HL-60 (cell line): ENCODE measurements around the gene SEPTIN12.
A peak's percentile ranks its signal among the peaks of the same experiment; 100 is the strongest.

Source experiments
- DNase-seq, 2 experiments: peaks; one replicate each; pipeline ENCODE4 v3.0.0-alpha.2; 2010 to 2020; ENCODE audit warnings: low read depth in 1 of 2, low spot score in 1 of 2
- H3K27ac ChIP-seq: fragments of 250-450 bp; sonication (Bioruptor Pico); replicated peaks from 2 replicates; pipeline ENCODE4 v1.5.1; 2020; ENCODE audit warnings: mild to moderate bottlenecking, moderate library complexity
- H3K27me3 ChIP-seq: fragments of 250-450 bp; sonication (Bioruptor Pico); 2 replicates; pipeline ENCODE4 v1.5.1; 2021; ENCODE audit warnings: mild to moderate bottlenecking, moderate library complexity; ENCODE audit not compliant: insufficient read depth, poor library complexity, severe bottlenecking
- H3K4me3 ChIP-seq: replicated peaks from 2 replicates; pipeline ENCODE4 v1.5.1; 2011; ENCODE audit warnings: mild to moderate bottlenecking, control low read depth, low read length; ENCODE audit not compliant: insufficient read depth
- GABPA ChIP-seq: IDR thresholded peaks from 2 replicates; pipeline ENCODE4 v1.6.1; 2012; ENCODE audit warnings: low read depth
- POLR2AphosphoS5 ChIP-seq: IDR thresholded peaks from 2 replicates; pipeline ENCODE4 v1.6.1; 2012; ENCODE audit warnings: low read depth
- SPI1 ChIP-seq: IDR thresholded peaks from 2 replicates; pipeline ENCODE4 v1.6.1; 2012; ENCODE audit warnings: low read depth, mild to moderate bottlenecking, borderline replicate concordance
- TF ChIP-seq, protein P1 (sequence below): IDR thresholded peaks from one replicate; pipeline ENCODE4 v1.5.1; 2011; ENCODE audit warnings: low read length, control low read depth, inconsistent platforms; ENCODE audit not compliant: insufficient read depth
- TF ChIP-seq, protein P2 (sequence below): IDR thresholded peaks from 2 replicates; pipeline ENCODE4 v1.6.1; 2012; ENCODE audit warnings: low read depth; ENCODE audit not compliant: insufficient replicate concordance

SEPTIN12 gene

GRCh38 chr16:4733211-4733742 lies 54.9 kb downstream of the SEPTIN12 start:
- TF ChIP-seq SPI1 (no peak), POLR2AphosphoS5 (no peak), GABPA (no peak)
- TF ChIP-seq, protein P1, sequence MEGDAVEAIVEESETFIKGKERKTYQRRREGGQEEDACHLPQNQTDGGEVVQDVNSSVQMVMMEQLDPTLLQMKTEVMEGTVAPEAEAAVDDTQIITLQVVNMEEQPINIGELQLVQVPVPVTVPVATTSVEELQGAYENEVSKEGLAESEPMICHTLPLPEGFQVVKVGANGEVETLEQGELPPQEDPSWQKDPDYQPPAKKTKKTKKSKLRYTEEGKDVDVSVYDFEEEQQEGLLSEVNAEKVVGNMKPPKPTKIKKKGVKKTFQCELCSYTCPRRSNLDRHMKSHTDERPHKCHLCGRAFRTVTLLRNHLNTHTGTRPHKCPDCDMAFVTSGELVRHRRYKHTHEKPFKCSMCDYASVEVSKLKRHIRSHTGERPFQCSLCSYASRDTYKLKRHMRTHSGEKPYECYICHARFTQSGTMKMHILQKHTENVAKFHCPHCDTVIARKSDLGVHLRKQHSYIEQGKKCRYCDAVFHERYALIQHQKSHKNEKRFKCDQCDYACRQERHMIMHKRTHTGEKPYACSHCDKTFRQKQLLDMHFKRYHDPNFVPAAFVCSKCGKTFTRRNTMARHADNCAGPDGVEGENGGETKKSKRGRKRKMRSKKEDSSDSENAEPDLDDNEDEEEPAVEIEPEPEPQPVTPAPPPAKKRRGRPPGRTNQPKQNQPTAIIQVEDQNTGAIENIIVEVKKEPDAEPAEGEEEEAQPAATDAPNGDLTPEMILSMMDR = no peak
- TF ChIP-seq, protein P2, sequence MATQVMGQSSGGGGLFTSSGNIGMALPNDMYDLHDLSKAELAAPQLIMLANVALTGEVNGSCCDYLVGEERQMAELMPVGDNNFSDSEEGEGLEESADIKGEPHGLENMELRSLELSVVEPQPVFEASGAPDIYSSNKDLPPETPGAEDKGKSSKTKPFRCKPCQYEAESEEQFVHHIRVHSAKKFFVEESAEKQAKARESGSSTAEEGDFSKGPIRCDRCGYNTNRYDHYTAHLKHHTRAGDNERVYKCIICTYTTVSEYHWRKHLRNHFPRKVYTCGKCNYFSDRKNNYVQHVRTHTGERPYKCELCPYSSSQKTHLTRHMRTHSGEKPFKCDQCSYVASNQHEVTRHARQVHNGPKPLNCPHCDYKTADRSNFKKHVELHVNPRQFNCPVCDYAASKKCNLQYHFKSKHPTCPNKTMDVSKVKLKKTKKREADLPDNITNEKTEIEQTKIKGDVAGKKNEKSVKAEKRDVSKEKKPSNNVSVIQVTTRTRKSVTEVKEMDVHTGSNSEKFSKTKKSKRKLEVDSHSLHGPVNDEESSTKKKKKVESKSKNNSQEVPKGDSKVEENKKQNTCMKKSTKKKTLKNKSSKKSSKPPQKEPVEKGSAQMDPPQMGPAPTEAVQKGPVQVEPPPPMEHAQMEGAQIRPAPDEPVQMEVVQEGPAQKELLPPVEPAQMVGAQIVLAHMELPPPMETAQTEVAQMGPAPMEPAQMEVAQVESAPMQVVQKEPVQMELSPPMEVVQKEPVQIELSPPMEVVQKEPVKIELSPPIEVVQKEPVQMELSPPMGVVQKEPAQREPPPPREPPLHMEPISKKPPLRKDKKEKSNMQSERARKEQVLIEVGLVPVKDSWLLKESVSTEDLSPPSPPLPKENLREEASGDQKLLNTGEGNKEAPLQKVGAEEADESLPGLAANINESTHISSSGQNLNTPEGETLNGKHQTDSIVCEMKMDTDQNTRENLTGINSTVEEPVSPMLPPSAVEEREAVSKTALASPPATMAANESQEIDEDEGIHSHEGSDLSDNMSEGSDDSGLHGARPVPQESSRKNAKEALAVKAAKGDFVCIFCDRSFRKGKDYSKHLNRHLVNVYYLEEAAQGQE = no peak
- Histone ChIP-seq H3K27me3 (no peaks in the 10 kb centered on the region), H3K27ac (peak overlapping the region; percentile 75; the same call in 1 of the 2 replicates), H3K4me3 (peak overlapping the region; percentile 98)
- no peak for DNase-seq

DNA sequence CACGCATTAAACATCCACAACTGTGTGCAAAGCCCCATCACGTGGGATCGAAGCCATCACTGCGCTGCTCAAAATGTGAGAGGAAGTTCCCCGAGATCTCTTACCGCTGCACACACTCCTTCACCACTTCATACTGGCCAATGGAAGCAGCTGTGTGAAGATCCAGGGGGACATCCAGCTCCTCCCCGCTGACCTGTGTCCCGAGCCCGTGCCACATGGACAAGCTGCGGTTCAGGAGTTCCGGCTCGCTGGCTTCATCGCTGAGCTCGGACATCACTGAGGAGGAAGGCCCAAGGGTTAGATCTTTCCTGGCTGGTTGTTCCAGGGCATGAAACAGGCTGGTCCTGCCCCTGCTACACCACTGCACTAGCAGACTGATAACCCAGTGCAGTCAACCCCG lies 58.3 kb downstream of the SEPTIN12 start:
- Histone ChIP-seq H3K4me3 (no peak overlapping the region), H3K27ac (no peak overlapping the region), H3K27me3 (no peaks in the 10 kb centered on the region)
- no peak for TF ChIP-seq SPI1
- TF ChIP-seq GABPA = no peak
- TF ChIP-seq, protein P1 = no peak
- TF ChIP-seq, protein P2 = no peak
- TF ChIP-seq POLR2AphosphoS5 = no peak
- no peak for DNase-seq

DNA sequence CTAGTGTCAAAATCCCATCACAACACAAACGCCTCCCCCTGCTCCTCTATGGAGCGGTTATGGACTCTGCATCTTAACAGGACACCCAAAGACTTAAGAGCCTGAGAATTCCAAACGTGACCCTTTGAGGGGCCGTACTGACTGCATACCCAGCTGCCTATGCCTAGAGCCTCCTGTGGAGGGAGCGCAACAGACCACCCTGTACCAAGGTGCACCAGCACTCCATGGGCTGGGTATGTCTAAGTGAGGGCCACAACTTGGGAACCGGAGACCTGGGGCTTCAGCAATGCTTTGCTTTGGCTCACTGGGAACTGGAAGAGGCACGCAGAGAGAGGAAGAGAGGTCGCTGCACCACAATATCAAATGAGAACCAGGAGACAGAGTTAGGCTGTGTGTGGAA lies 59.5 kb downstream of the SEPTIN12 start:
- Histone ChIP-seq H3K4me3 (no peak overlapping the region), H3K27ac (no peak overlapping the region), H3K27me3 (no peaks in the 10 kb centered on the region)
- DNase-seq = no peak
- TF ChIP-seq GABPA = no peak
- no peak for TF ChIP-seq POLR2AphosphoS5
- no peak for TF ChIP-seq SPI1
- TF ChIP-seq, protein P2 = no peak
- TF ChIP-seq, protein P1 = no peak
